HEK293 (cell line): ENCODE results near the gene ERLEC1.

ENCODE experiments used
- BCL11A ChIP-seq: fragments of 450-650 bp; formaldehyde crosslinking; IDR thresholded peaks from 2 replicates; pipeline ENCODE4 v1.5.1; 2016; ENCODE audit warnings: low read depth, missing biosample characterization, missing genetic modification characterization
- CTCF ChIP-seq: fragments of 450-650 bp; formaldehyde crosslinking; IDR thresholded peaks from 2 replicates; pipeline ENCODE4 v1.5.1; 2016; ENCODE audit warnings: missing biosample characterization, missing genetic modification characterization
- ELK4 ChIP-seq: IDR thresholded peaks from 2 replicates; pipeline ENCODE4 v1.6.1; 2011; ENCODE audit warnings: mild to moderate bottlenecking, low read depth, low read length, borderline replicate concordance
- MEIS1 ChIP-seq: sonication (generic); formaldehyde crosslinking; IDR thresholded peaks from 2 replicates; pipeline ENCODE4 v1.8.1; 2022; ENCODE audit warnings: missing genetic modification reagents, mild to moderate bottlenecking, borderline replicate concordance
- SALL2 ChIP-seq: fragments of 450-650 bp; formaldehyde crosslinking; IDR thresholded peaks from 2 replicates; pipeline ENCODE4 v1.5.0; 2017; ENCODE audit warnings: missing biosample characterization, mild to moderate bottlenecking, missing genetic modification characterization, borderline replicate concordance
- TCF7L2 ChIP-seq: IDR thresholded peaks from 2 replicates; pipeline ENCODE4 v1.6.1; 2011; ENCODE audit warnings: low read depth, mild to moderate bottlenecking, inconsistent platforms, low read length, moderate library complexity, borderline replicate concordance
- ZFP3 ChIP-seq: fragments of 450-650 bp; formaldehyde crosslinking; IDR thresholded peaks from 2 replicates; pipeline ENCODE4 v1.5.1; 2016; ENCODE audit warnings: low read depth, missing biosample characterization, missing genetic modification characterization
- ZNF302 ChIP-seq: fragments of 450-650 bp; formaldehyde crosslinking; IDR thresholded peaks from 2 replicates; pipeline ENCODE4 v1.5.1; 2016; ENCODE audit warnings: missing biosample characterization, missing genetic modification characterization, low read depth
- ZNF513 ChIP-seq: fragments of 450-650 bp; IDR thresholded peaks from 2 replicates; pipeline ENCODE4 v1.5.1; 2018; ENCODE audit warnings: missing biosample characterization, missing genetic modification characterization
- ZNF664 ChIP-seq: fragments of 450-650 bp; formaldehyde crosslinking; IDR thresholded peaks from 2 replicates; pipeline ENCODE4 v1.5.1; 2016; ENCODE audit warnings: missing biosample characterization, missing genetic modification characterization
- ZNF76 ChIP-seq: fragments of 450-650 bp; formaldehyde crosslinking; IDR thresholded peaks from 2 replicates; pipeline ENCODE4; 2016; ENCODE audit warnings: low read depth, missing biosample characterization, missing genetic modification characterization, borderline replicate concordance
- ZSCAN30 ChIP-seq: fragments of 450-650 bp; IDR thresholded peaks from 2 replicates; pipeline ENCODE4 v1.5.1; 2018; ENCODE audit warnings: missing biosample characterization, mild to moderate bottlenecking, missing genetic modification characterization, moderate library complexity

DNA sequence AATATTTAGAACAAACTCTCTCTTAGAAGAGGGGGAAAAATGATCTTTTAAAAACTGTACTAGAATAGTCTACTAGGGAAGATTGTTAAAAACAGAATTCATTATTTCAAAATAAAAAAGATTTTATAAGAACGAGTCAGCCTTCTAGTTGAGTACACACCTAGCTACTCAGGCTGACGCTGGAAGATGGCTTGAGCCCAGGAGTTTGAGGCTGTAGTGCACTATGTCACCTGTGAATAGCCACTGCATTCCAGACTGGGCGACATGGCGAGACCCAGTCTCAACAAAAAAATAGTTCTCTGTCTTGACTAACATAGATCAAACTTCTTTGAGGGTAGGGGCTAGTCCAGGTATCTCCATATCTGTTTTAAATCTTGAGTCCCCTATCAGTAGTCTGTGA lies 33.9 kb downstream of the ERLEC1 start:
- TF ChIP-seq MEIS1 (CRISPR knock-in tag), result no peak
- TF ChIP-seq CTCF, result no peak
- no peak for TF ChIP-seq ZNF76 (tag by site-specific recombination)
- TF ChIP-seq ZNF513 (tag by site-specific recombination), result no peak
- TF ChIP-seq SALL2 (tag by site-specific recombination), result no peak
- TF ChIP-seq ZNF302 (tag by site-specific recombination), result no peak
- TF ChIP-seq ZSCAN30 (tag by site-specific recombination), result no peak
- no peak for TF ChIP-seq ZNF664
- no peak for TF ChIP-seq TCF7L2
- no peak for TF ChIP-seq ELK4
- TF ChIP-seq ZFP3 (tag by site-specific recombination), result no peak
- no peak for TF ChIP-seq BCL11A (tag by site-specific recombination)
